ENCODE measurements around the gene MSI1.

The MSI1 gene

DNA sequence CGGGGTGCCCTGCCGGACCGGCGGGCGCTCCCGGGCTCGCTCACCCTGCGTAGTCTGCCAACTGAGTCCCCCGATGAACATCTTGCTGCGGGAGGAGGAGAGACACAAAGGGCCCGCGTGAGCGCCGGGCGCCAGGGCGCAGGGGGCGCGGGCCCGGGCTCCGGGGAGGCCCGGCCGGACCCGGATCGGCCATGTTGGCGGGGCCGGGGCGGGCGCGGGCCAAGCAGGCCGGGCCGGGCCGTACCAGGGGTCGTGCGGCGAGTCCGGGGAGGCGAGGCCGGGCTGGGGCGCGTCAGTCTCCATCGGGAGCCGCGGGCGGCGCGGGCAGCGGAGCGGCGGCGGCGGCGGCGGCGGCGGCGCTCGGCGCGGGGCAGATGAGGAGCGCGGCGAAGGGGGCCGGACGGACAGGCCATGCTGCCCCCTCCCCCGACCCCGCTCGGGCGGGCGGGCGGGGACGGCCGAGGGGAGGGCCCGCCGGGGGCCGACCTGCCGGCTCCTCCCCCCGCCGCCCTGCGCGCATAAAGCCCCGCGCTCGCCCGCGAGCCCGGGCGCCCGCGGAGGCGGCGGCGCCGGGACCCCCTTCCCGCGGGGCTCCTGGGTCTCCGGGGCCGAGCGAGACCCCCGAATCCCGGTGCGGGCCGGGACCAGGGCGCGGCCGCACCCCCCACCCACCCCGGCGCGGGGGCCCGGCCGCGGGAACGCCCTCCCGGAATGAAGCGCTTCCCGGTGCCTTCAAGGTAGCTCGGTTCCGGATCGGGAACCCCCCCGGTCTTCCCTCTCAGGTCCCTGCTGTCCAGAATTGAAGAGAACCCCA is at the start of gene MSI1:
Gene MSI1, minus strand, starts transcription at position 376 of the 814 bp plus-strand sequence. Its CDS starts 73 bp downstream, at position 303.
- no peak for DNase-seq (ENCODE audit: low spot score)

DNA sequence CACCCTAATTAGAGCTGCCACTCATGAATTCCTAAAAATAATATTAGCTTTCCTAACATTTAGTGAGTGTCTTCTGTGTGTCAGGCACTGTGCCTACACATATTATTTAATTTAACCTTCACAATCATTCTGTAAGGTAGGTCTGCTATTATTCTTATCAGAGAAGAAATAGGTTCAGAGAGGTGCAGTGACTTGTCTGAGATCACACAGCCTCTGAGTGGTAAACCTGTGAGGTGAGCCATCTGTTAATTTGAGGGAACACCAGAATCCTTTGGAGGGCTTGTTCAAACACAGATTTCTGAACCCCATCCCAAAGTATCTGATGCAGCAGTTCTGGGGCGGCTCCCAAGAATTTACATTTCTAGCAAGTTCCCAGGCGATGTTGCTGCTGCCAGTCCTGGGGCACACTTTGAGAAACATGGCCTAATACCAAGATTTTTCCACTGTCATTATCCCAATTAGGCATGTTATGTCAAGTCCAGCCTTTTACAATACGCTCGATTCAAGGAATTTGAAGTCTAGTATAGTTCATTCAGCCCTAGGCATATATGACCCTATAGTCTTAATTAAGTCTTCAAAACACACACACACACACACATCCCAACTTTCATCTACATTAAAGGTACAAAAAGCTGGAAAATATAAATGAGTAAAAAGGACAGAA is 49.1 kb upstream of the MSI1 start:
- DNase-seq (ENCODE audit: low spot score): no peak

DNA sequence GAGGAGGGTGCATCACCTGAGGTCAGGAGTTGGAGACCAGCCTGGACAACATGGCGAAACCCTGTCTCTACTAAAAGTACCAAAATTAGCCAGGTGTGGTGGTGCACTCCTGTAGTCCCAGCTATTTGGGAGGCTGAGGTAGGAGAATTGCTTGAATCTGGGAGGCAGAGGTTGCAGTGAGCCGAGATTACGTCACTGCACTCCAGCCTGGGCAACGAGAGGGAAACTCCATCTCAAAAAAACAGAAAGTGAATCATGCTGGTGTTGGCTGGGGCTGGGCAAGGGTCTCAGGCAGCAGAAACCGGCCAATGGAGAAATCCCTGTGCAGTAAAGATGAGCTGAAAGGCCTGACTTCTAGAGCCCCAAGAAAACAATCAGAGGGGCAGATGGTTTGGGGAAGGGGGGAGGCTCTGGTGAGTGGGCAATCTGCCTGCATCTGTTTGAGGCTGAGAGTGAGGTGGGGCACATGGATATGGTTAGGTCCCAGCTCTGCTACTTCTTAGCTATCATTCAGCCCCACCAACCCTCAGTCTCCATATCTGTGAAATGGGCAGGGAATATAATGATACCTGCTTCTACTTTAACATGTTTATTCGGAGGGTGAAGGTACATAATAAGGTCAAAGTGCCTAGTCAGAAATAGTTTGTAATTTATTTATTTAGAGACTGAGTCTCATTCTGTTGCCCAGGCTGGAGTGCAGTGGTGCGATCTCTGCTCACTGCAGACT is 47.7 kb upstream of the MSI1 start:
- no peak for DNase-seq (ENCODE audit: low spot score)

DNA sequence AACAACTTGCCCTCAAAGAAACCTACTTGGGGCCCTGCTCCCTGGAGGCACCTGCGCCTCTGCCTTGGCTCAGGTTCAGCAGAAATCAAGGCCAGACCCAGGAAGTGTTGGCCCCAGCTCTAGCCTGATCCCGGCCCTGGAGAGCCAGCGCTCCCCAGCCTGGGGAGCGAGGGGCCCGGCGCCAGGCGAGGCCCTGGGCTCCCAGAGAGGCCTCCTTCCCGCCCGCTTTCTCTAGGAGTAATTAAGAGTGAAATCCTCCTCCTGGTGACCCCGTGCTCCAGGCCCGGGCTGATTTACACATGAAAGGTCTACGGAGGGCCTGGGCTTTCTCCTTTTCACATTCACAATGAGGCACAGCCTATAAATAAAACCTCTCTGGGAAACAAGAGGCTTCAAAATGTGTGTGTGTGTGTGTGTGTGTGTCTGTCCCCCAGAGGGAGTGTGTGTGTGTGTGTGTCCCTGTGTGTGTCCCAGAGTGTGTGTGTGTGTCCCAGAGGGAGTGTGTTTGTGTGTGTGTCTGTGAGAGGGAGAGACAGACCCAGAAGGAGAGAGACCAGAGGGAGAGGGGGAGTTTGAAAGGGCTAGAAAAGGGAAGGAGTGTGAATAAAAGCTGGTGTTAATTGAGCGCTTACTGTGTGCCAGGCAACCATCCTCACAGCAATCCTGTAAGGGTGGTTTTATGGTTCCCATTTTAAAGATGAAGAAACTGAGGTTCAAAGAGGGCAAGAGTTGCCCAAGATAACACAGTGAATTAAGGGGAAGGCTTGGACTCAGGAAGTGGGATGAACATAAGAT is 45.1 kb upstream of the MSI1 start:
- no peak for DNase-seq (ENCODE audit: low spot score)

DNA sequence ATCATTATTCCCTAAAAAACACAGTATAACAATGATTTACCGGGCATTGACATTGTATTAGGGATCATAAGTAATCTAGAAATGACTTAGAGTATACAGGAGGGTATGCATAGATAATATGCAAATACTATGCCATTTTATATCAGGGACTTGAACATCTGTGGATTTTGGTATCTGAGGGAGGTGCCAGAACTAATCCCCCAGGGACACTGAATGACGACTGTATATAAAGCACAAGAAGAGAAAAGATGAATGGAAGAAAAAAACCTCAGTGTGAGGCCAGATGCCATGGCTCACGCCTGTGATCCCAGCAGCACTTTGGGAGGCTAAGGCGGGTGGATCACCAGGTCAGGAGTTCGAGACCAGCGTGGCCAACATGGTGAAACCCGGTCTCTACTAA is 43.5 kb upstream of the MSI1 start:
- DNase-seq (ENCODE audit: low spot score): no peak

DNA sequence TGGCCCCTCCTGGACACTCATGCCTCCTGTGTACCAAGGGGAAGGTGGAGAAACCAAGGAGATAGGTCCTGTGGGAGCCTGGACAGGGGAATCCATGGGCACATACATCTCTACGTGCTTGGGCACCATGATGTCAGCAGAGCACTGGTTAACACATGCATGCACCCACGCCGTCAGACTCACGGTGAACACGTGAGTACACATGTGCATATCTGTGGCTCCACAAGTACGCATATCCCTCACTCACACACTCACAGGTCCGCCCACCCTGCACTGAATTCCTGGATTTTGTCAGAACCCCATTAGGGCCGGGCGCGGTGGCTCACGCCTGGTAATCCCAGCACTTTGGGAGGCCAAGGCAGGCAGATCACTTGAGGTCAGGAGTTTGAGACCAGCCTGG is 39.8 kb upstream of the MSI1 start:
- no peak for DNase-seq (ENCODE audit: low spot score)

DNA sequence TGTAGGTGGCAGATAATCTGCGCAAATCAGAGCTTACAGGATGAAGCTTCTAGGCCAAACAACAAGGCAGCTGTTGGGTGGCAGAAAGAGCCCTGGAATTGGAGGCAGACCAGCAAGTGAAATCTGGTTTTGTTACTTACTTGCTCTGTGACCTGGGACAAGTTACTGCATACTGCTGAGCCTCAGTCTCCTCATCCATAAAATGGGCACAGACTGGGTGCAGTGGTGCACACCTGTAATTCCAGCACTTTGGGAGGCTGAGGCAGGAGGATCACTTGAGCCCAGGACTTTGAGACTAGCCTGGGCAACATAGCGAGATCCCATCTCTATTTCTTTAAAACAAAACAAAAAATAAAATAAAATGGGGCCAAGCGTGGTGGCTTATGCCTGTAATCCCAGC is 37.6 kb upstream of the MSI1 start:
- DNase-seq (ENCODE audit: low spot score): no peak

DNA sequence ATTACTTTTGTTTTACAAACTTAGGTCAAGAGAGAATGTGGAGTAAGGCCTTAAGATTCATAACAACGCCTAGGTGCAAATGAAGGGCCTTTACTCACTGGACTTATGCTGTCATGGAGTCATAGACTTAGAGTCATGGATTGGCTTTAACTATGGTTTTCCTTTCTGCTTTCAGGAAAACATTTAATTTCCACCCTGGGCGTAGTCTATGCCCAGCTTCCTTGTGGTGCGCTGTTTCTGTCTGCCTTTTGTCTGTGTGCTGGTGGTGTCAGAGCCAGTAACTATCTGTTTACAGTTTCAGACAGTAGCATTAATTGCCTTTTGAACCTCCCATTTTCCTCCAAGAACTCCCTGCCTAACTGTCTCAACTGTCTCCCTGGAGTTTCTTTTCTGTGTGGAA is 37.1 kb upstream of the MSI1 start:
- no peak for DNase-seq (ENCODE audit: low spot score)

DNA sequence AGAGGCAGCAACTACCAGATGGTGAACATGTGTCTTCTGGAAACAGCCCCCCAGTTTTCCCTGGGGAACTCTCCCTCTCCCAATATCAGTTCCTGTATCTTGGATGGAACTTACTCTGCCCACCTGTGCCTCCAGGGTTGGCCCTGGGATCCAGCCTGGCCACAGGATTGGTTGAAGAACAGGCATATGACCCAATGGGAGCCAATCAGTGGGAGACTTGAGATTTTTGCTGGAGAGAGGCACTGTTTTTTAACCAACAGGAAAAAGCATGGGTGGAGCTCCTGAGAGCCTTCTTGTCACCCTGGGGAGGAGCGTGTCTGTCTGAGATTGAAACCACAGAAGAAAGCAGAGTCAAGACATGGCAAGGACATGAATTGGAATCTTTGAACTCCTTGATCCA is 35.3 kb upstream of the MSI1 start:
- peak; percentile 22 for DNase-seq (ENCODE audit: low spot score)

DNA sequence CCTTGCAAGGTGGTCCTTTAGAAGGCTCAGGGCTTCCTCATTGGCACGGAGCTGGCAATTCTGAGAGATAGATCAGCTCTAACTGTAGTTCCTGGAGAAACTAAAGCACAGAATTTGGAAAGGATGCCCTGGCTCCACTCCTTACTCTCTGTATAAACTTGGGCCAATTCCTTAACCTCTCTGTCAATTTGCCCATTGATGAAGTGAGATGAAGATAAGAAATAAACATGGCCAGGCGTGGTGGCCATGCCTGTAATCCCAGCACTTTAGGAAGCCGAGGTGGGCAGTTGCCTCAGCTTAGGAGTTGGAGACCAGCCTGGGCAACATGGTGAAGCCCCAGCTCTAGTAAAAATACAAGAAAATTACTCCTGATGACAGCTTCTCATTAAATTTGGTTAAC is 34.9 kb upstream of the MSI1 start:
- no peak for DNase-seq (ENCODE audit: low spot score)

DNA sequence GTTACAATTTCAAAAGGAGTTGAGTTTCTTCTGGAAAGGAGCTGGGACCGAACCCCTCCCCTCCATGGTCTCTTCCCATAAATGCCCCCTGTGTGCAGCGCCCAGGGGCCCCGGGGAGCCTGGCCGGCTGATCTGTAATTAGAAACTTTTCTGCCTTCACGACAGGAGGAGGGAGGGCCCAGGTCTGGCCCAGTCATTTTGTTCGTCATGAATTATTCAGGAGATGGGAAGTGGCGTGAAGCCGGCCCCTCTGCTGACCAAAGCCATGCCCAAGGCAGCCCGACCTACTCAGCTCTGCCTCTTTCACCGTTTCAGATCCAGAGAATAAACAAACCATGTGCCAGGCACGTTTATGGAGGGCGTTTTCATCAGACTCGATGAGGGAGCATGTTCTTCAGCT is 33.3 kb upstream of the MSI1 start:
- no peak for DNase-seq (ENCODE audit: low spot score)

DNA sequence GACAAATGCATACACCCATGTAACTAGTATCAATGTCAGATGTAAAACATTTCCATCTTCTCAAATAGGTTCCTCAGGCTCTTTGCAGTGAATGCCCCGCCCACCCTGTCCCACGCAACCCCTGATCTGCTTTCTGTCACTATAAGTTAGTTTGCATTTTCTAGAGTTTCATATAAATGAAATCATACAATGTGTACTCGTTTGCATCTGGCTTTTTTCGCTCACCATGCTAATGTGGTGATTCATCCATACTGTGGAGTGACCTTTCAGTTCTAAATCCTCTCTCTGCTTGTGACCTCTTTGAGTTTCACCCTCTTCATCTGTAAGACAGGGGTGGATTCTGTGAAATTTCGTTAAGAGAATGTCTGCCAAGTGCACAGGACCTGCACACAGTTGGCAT is 30.6 kb upstream of the MSI1 start:
- DNase-seq (ENCODE audit: low spot score): peak; percentile 72

DNA sequence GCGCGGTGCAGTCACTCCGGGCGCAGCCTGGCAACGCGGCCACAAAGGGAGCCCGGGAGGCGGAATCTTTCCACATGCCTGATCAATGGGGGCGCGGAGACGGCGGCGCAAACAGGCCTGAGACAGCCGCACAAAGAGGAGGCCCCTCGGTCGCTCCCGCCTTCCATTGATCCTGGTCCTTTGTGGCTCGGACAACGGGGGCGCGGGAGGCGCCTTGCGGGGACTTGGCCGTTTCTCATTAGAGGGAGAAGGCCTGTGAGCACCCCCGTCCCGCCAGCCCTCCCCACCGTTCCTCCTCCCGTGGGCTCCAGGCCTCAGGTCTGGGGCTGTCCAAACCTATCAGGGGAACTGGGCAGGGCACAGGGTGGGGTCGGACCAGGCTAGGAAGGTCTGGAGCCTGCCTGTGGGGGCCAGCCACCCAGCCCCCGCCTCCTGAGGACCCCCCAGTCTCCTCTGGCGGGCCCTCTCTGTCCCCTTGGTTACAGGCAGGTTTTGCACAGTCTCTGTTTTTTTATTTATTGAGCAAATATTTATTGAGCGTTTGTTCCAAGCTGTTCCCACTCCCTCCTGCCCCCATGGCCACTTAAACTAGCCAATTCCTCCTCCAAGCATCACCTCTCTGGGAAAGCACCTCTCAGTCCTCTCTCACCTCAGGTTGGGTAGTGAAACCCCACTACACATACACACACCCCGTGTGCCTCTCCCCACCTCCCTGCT is 29.0 kb upstream of the MSI1 start:
- DNase-seq (ENCODE audit: low spot score): no peak

DNA sequence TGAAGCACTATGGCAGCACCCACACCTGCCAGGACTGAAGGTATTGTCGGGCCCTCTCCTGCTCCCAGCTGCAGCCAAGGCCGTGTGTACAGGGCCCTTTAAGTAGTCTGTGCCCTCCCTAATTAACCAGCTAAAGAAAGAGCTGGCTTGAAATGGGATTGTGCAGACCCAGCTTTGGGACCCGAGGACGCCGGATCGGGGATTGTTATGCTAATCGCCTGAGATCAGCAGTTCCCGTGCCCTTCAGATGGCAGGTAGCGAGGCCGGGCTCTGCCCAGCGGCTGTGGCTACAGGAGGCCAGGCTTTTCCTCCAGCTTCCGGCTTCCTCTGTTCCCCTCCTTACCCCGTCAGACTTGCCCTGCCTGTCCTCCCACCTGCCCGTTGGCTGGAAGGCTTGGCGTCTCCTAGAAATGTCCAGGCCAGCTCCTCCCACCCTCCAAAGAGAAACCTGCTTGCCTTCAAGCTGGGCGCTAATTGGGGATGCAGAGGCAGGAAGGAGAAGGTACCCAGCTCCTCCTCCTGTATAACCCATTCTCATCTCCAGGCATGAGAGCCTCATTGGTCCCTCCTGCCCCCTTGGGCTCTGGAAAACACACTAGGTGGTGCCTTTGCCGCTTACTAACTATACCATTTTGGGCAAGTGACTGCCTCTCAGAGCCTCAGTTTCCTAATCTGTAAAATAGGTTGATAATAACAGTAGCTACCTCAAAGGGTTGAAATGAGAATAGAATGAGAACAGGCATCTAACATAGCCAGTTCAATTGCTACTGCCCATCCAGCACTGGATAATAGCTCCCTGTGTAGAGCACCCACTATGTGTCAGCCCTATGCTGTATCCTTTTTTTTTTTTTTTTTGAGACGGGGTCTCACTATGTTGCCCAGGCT is 25.8 kb upstream of the MSI1 start:
- DNase-seq (ENCODE audit: low spot score): no peak

DNA sequence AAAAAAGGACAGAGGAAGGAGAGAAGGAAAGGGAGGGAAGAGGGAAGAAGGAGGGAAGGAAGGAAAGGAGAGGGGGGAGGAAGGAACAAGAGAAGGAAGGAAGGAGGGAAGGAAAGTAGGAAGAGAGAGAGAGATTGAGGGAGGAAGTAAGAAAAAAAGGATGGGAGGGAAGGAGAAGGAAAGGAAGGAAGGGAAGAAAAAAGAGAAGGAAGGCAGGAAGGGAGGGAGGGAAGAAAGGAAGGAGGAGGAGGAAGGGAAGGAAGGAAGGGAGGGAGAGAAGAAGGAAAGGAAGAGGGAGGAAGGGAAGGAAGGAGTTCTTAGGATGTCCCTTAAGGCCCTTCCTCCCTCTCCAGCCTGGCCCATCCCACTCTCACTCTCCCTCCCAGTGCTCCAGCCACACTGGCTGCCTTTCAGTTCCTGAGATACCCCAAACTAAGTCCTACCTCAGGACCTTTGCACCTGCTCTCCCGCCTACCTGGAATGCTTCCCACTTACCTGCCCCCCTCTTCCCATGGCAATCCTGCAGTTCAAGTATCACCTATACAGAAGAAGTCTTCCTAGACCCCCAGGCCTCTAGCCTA is 21.7 kb upstream of the MSI1 start:
- DNase-seq (ENCODE audit: low spot score): no peak

DNA sequence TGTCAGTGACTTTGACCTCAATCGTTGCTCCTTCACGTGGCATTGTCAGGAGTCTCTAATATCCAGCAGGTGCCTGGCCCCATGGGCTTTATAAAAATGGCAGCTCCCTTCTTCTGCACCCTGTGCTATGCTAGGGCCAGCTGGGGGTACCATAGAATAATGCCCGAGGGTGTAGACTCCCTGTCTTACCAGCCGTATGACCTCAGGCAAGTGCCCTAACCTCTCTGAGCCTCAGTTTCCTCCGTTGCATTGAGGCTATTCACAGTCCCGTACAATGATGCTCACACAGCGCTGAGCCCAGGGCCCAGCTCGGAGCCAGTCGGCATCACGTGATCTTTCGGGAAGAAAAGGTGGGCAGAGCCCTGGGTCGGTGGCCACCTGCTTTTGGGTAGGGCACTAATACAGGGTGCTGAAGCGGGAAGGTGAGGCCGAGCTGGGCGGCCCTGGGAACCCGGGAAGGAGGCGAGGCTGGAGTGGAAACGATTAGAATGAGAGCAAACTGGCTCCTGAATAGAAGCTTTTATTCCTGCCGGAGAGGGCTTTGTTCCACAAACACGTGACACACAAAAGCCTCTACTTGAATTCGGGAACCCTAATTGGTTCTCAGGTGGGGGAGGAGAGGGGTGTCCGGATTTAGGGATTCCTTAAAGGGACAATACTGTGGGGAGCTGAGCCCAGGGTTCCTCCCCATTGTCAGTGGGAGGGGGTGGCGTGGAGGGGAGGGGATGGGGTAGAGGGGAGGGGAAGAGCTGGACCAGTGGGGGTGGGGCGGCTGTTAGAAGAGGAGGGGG is 19.9 kb upstream of the MSI1 start:
- DNase-seq (ENCODE audit: low spot score): no peak

DNA sequence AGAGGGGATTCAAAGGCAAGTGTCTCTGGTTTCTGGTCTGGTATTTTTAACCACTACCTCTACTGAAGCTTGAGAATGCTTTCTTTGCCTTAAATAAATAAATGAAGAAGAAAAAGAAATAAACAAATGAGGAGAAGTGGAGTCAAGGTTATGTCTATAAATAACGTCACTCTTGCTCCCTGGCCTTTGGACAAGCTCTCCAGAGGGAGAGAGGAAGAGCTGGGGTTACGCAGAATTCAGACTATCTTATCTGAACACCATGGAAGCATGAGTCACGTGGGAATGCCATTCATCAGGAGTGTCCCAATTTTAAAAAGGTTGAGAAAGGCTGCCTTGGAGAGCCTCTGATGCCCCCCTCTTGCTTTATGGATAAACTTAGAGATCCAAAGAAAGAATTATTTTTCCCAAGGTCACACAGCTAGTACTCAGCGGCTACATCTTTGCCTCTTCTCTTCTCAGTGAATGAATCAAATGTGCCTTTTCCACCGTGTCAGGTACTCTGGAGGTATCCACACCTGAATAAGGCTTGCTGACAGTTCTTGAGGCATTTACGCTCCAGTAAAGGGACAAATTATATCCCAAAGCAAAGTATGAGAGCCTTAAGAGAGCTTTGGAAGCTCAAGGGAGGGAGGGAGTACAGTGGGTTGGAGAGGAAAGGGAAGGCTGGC is 12.9 kb upstream of the MSI1 start:
- DNase-seq (ENCODE audit: low spot score): peak; percentile 67

DNA sequence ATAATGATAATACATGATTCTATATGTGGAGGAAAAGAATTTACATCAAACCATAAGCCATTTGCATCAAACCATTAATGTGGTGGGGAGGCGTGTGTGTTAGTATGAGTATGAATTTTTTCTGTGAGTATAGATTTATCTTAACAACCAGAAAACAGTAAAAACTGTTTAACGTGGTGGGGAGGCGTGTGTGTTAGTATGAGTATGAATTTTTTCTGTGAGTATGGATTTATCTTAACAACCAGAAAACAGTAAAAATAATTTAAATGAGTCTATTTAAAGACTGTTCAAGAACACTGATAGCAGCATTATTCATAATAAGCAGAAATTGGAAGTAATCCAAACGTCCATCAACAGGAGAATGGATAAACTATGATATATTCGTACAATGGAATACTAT is 9.1 kb upstream of the MSI1 start:
- no peak for DNase-seq (ENCODE audit: low spot score)

DNA sequence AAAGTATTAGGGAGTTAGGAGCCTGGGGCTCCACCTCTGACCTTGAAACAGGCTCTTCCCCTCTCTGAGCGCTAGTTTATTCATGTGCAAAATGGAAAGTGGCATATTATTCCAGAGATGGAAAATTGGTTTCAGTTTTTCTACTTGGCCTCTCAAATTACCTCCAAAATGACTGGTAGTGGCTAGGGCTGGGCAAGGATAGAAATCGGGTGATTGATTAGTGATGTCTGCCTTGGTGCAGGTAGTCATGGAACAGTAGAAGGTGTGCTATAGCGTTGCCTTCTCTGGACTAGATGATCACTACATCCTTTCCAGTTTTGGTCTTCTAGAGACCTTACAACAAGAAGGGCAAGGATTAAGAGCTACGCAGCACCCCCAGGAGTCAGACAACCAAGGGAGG is 8.6 kb upstream of the MSI1 start:
- DNase-seq (ENCODE audit: low spot score): no peak

Measured in hepatic stellate cell (primary cell).